HUDEP-2 (cell line): Measurements from ENCODE around the gene NMNAT1.
"Not testable (repeated sequence)": the region's sequence is repeated elsewhere in the genome, so short reads cannot be mapped to it uniquely, and the experiment has no call there.

ENCODE experiments used
- DNase-seq, 76 experiments: peaks; one replicate each; lab custom pipeline; 2025; ENCODE audit not compliant: unreplicated experiment in 76 of 76; lab: John Stamatoyannopoulos, UW

Gene NMNAT1

GRCh38 chr1:9942939-9943788 lies at the start of gene NMNAT1, which contains the start of gene LZIC:
Gene NMNAT1, plus strand, starts transcription at chr1:9943475. Its CDS starts 28,599 bp downstream, at chr1:9972074.
Gene LZIC, minus strand, starts transcription at chr1:9943391. Its CDS starts 6,772 bp downstream, at chr1:9936619.
- DNase-seq = peak in 75 of 76 experiments; percentile 18 to 92 (median 83)

- no peak for DNase-seq
Observed at GRCh38 chr1:9894115-9894514, 49.2 kb upstream of the NMNAT1 start.

- peak in 3 of 76 experiments; percentile 3 to 11 (median 9) for DNase-seq
Observed at GRCh38 chr1:9900142-9901043, 42.9 kb upstream of the NMNAT1 start.

- peak in 17 of 76 experiments; percentile 4 to 35 (median 16) for DNase-seq
Observed at GRCh38 chr1:9901148-9902059, 41.9 kb upstream of the NMNAT1 start.

- DNase-seq = no peak
Observed at GRCh38 chr1:9902060-9902452, 41.2 kb upstream of the NMNAT1 start.

- DNase-seq = no peak
Observed at GRCh38 chr1:9903801-9904527, 39.3 kb upstream of the NMNAT1 start.

- DNase-seq = no peak
Observed at GRCh38 chr1:9904596-9904995, 38.7 kb upstream of the NMNAT1 start.

GRCh38 chr1:9905010-9905409 lies 38.3 kb upstream of the NMNAT1 start:
- no peak for DNase-seq

GRCh38 chr1:9906466-9906865 lies 36.8 kb upstream of the NMNAT1 start:
- no peak for DNase-seq

- DNase-seq = no peak
Observed at GRCh38 chr1:9907441-9907840, 35.8 kb upstream of the NMNAT1 start.

- peak in 1 of 76 experiments; percentile 6 for DNase-seq
Observed at GRCh38 chr1:9908871-9909233, 34.4 kb upstream of the NMNAT1 start.

- peak in 2 of 76 experiments; percentile 5 to 11 for DNase-seq
Observed at GRCh38 chr1:9909234-9910046, 33.8 kb upstream of the NMNAT1 start.

GRCh38 chr1:9910076-9910422 lies 33.2 kb upstream of the NMNAT1 start, which contains the start of gene CTNNBIP1:
Gene CTNNBIP1, minus strand, starts transcription at chr1:9910269. Its CDS starts 38,205 bp downstream, at chr1:9872064.
- DNase-seq = no peak

- peak; percentile 52 to 100 (median 99) for DNase-seq
Observed at GRCh38 chr1:9910423-9911178, 32.7 kb upstream of the NMNAT1 start.

- DNase-seq = no peak
Observed at GRCh38 chr1:9912264-9912936, 30.9 kb upstream of the NMNAT1 start.

- no peak for DNase-seq
Observed at GRCh38 chr1:9914610-9914937, 28.7 kb upstream of the NMNAT1 start.

GRCh38 chr1:9916452-9916851 lies 26.8 kb upstream of the NMNAT1 start:
- no peak for DNase-seq

GRCh38 chr1:9917495-9917894 lies 25.8 kb upstream of the NMNAT1 start:
- DNase-seq = not testable (repeated sequence)
